ENCODE measurements around the gene TPSAB1.

Gene TPSAB1

GRCh38 chr16:1258225-1258600 lies 17.7 kb downstream of the TPSAB1 start:
- H3K4me3 ChIP-seq (ENCODE audit: low read depth, low read length), result no peak overlapping the region
- TF ChIP-seq, protein P1, sequence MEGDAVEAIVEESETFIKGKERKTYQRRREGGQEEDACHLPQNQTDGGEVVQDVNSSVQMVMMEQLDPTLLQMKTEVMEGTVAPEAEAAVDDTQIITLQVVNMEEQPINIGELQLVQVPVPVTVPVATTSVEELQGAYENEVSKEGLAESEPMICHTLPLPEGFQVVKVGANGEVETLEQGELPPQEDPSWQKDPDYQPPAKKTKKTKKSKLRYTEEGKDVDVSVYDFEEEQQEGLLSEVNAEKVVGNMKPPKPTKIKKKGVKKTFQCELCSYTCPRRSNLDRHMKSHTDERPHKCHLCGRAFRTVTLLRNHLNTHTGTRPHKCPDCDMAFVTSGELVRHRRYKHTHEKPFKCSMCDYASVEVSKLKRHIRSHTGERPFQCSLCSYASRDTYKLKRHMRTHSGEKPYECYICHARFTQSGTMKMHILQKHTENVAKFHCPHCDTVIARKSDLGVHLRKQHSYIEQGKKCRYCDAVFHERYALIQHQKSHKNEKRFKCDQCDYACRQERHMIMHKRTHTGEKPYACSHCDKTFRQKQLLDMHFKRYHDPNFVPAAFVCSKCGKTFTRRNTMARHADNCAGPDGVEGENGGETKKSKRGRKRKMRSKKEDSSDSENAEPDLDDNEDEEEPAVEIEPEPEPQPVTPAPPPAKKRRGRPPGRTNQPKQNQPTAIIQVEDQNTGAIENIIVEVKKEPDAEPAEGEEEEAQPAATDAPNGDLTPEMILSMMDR (IDR thresholded peaks at IDR 0.05; ENCODE audit: insufficient read depth, low read depth, low read length, missing control alignments), result no peak
- no peak for DNase-seq (ENCODE audit: low read depth)

GRCh38 chr16:1258906-1259759 lies 18.6 kb downstream of the TPSAB1 start:
- no peak for DNase-seq (ENCODE audit: low read depth)
- TF ChIP-seq, protein P1 (IDR thresholded peaks at IDR 0.05; ENCODE audit: insufficient read depth, low read depth, low read length, missing control alignments), result no peak
- H3K4me3 ChIP-seq (ENCODE audit: low read depth, low read length), result no peak overlapping the region

DNA sequence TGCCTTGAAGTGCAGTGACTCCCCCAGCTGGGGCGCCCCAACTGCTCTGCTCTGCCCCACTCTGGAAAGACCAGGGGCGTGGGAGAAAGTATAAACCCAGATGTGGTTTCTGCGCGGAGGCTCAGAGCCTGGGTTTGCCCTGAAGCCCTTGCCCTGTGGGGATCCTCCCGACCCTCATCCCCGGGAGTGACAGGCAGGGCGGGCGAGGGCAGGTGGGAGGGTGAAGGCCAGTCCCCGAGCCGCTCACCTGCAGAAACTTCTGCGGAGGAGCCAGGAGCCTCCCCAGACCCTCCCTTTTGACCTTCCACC lies 19.2 kb downstream of the TPSAB1 start:
- TF ChIP-seq, protein P1 (IDR thresholded peaks at IDR 0.05; ENCODE audit: insufficient read depth, low read depth, low read length, missing control alignments), result no peak
- no peak overlapping the region for H3K4me3 ChIP-seq (ENCODE audit: low read depth, low read length)
- DNase-seq (ENCODE audit: low read depth), result no peak

DNA sequence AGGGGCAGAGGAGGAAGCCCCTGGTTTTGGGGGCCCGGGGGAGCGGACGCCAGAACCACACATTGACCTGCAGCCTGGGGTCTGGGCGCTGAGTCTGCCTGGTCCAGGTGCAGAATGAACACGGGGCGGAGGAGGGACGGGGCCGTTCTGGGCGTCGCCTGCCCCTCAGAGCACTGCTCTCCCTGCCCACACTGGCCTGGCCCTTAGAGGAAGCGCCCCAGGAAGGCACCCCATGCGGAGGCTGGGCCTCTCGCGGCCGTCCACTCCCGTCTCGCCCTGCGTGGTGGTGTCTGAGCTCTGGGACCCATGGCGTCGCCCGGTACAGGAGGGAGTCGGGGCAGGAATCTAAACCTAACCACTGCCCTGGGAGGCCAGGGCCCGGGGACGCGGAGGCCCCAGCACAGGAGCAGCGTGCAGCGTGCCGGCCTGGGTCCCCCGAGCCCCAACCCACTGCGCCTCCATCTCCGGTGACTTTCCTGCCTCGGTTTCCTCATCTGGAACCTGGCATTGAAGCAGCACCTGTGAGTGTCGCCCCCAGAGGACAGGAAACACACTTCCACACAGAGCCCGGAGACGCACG lies 19.7 kb downstream of the TPSAB1 start:
- TF ChIP-seq, protein P1 (IDR thresholded peaks at IDR 0.05; ENCODE audit: insufficient read depth, low read depth, low read length, missing control alignments), result no peak
- DNase-seq (ENCODE audit: low read depth), result no peak
- no peak overlapping the region for H3K4me3 ChIP-seq (ENCODE audit: low read depth, low read length)

DNA sequence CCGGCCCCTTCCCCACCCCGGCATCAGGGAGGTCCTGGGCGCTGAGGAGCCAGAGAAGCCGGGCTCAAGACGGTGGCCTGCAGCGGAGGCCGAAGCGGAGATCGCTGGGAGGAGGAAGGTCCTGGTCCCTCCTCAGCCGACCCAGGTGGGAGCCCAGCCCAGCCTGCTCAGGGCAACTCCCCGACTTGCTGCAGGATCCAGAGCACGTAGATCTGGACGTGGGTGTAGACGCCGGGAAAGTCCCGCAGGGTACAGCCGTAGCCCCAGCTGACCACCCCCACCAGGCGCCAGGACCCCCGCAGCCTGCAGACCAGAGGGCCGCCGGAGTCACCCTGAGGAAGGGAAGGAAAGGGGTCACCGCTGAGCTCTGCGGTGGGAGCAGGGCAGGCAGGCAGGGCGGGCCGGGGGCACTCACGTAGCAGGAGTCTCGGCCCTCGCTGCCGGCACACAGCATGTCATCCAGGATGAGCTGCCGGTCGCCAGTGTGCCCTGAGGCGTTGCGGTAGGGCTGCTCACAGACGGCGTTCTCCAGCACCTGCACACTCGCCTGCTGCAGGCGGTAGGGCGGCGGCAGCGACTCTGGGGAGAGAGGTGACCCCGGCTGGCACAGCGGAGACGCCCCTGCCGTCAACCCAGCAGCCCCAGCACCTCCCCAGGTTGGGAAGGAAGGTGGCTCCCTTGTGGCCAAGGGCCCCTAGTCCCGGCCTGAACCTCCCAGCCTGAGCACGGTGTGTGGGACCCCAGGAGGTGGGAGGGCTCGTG lies 20.8 kb downstream of the TPSAB1 start:
- H3K4me3 ChIP-seq (ENCODE audit: low read depth, low read length), result no peak overlapping the region
- DNase-seq (ENCODE audit: low read depth), result no peak
- TF ChIP-seq, protein P1 (IDR thresholded peaks at IDR 0.05; ENCODE audit: insufficient read depth, low read depth, low read length, missing control alignments), result no peak

DNA sequence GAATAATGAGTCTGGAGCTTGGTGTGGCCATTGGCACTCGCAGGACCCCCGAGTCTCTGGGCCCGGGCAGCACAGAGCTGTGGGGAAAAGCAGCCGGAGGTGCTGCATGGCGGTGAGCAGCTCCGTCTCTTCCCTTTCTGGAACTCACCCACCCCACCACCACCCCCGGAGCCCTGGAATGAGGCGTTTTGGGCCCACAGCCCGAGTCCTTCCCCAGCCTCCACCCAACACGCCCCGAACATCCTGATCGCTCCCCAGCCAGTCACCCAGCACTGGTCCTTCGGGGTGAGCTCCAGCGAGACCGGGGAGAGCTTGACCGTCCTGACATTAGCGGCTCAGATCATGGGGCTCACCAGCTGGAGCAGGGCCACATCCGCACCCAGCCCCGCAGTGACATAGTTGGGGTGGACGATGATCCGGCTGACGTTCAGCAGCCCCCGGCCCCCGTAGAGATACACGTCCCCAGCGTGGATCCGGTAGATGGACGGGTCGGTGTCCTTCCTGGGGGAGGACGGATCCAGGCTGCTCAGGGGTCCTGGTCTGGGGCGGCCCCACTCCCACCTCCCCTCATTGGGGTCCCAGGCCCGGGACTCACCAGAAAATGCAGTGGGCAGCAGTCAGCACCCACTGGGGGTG lies 21.8 kb downstream of the TPSAB1 start:
- TF ChIP-seq, protein P1 (IDR thresholded peaks at IDR 0.05; ENCODE audit: insufficient read depth, low read depth, low read length, missing control alignments), result no peak
- no peak overlapping the region for H3K4me3 ChIP-seq (ENCODE audit: low read depth, low read length)
- no peak for DNase-seq (ENCODE audit: low read depth)
